DOHH2 (cell line): ENCODE results near the gene SLC38A5.

Source experiments
- H3F3A ChIP-seq: fragments of 200-600 bp; sonication (generic), shearing (Covaris generic); 2 replicates; pipeline ENCODE4 v1.6.0; 2016; ENCODE audit warnings: antibody characterized with exemption, mild to moderate bottlenecking; ENCODE audit not compliant: control insufficient read depth, insufficient read depth
- H3K27ac ChIP-seq: fragments of 200-600 bp; sonication (generic); 2 replicates; pipeline ENCODE4 v1.5.1; 2014; ENCODE audit warnings: low read depth, mild to moderate bottlenecking, low read length, moderate library complexity
- H3K27me3 ChIP-seq: fragments of 200-600 bp; sonication (generic); 2 replicates; pipeline ENCODE4 v1.6.1; 2014; ENCODE audit warnings: mild to moderate bottlenecking, low read length, mixed read lengths; ENCODE audit not compliant: control insufficient read depth
- H3K36me3 ChIP-seq: fragments of 200-600 bp; sonication (generic); 2 replicates; pipeline ENCODE4 v1.6.1; 2014; ENCODE audit warnings: mild to moderate bottlenecking, low read length, moderate library complexity, mixed read lengths; ENCODE audit not compliant: control insufficient read depth
- H3K4me1 ChIP-seq: fragments of 200-600 bp; sonication (generic); 2 replicates; pipeline ENCODE4 v1.6.1; 2014; ENCODE audit warnings: mild to moderate bottlenecking, low read length, mixed read lengths; ENCODE audit not compliant: control insufficient read depth
- H3K4me2 ChIP-seq: fragments of 200-600 bp; sonication (generic); 2 replicates; pipeline ENCODE4 v1.6.0; 2014; ENCODE audit warnings: mild to moderate bottlenecking, low read length, moderate library complexity
- H3K4me3 ChIP-seq: fragments of 200-600 bp; sonication (generic); 2 replicates; pipeline ENCODE4 v1.5.1; 2014; ENCODE audit warnings: mild to moderate bottlenecking, low read length, mixed read lengths
- H3K79me2 ChIP-seq: fragments of 200-600 bp; sonication (generic); 2 replicates; pipeline ENCODE4 v1.6.1; 2014; ENCODE audit warnings: mild to moderate bottlenecking, low read length, mixed read lengths; ENCODE audit not compliant: control insufficient read depth
- H3K9me2 ChIP-seq: fragments of 200-600 bp; sonication (generic); replicated peaks from 2 replicates; pipeline ENCODE4 v1.6.1; 2014; ENCODE audit warnings: mild to moderate bottlenecking, low read length, mixed read lengths; ENCODE audit not compliant: control insufficient read depth
- H3K9me3 ChIP-seq: fragments of 200-600 bp; sonication (generic); 2 replicates; pipeline ENCODE4 v1.6.1; 2014; ENCODE audit warnings: antibody characterized with exemption, low read length, mixed read lengths; ENCODE audit not compliant: control insufficient read depth, insufficient read depth
- H4K20me1 ChIP-seq: fragments of 200-600 bp; sonication (generic); 2 replicates; pipeline ENCODE4 v1.6.0; 2014; ENCODE audit warnings: low read depth, mild to moderate bottlenecking, antibody characterized with exemption, low read length, moderate library complexity; ENCODE audit not compliant: control insufficient read depth, insufficient read depth
- CTCF ChIP-seq: fragments of 200-600 bp; sonication (generic); IDR thresholded peaks from one replicate; pipeline ENCODE4 v1.5.1; 2014; ENCODE audit warnings: antibody characterized with exemption, mild to moderate bottlenecking, low read depth, low read length; ENCODE audit not compliant: poor library complexity, severe bottlenecking
- EZH2phosphoT487 ChIP-seq: fragments of 200-600 bp; sonication (generic); IDR thresholded peaks from 2 replicates; pipeline ENCODE4 v1.6.1; 2017; ENCODE audit warnings: borderline replicate concordance, mild to moderate bottlenecking, antibody characterized with exemption, low read length, moderate library complexity, mixed read lengths

SLC38A5 gene

GRCh38 chrX:48509619-48510018 is 39.6 kb upstream of the SLC38A5 start:
- H3K9me3 ChIP-seq = no peaks in the 10 kb centered on the region
- H3K79me2 ChIP-seq = no peaks in the 10 kb centered on the region
- H3K27me3 ChIP-seq = 0 out of 2 replicates have a peak, but pooled peaks cover 4% of the 10 kb centered on the region
- H3K27ac ChIP-seq = no peak overlapping the region
- no peaks in the 10 kb centered on the region for H3K9me2 ChIP-seq
- peak overlapping the region; percentile 89 for H3K4me3 ChIP-seq
- no peaks in the 10 kb centered on the region for H3F3A ChIP-seq
- H3K4me2 ChIP-seq = peak overlapping the region; percentile 80
- H3K36me3 ChIP-seq = no peaks in the 10 kb centered on the region
- H3K4me1 ChIP-seq = peaks cover 20% of the 10 kb centered on the region
- no peak for TF ChIP-seq EZH2phosphoT487
- TF ChIP-seq CTCF = no peak
- no peaks in the 10 kb centered on the region for H4K20me1 ChIP-seq

GRCh38 chrX:48509245-48509590 is 39.2 kb upstream of the SLC38A5 start:
- H3K27me3 ChIP-seq = 0 out of 2 replicates have a peak, but pooled peaks cover 4% of the 10 kb centered on the region
- H4K20me1 ChIP-seq = no peaks in the 10 kb centered on the region
- H3F3A ChIP-seq = no peaks in the 10 kb centered on the region
- 0 out of 2 replicates have a peak overlapping the region, but pooled peaks have one; percentile 82 for H3K27ac ChIP-seq
- H3K79me2 ChIP-seq = no peaks in the 10 kb centered on the region
- H3K4me2 ChIP-seq = peak overlapping the region; percentile 80
- peaks cover 16% of the 10 kb centered on the region for H3K4me1 ChIP-seq
- H3K4me3 ChIP-seq = peak overlapping the region; percentile 89
- no peaks in the 10 kb centered on the region for H3K9me2 ChIP-seq
- H3K36me3 ChIP-seq = no peaks in the 10 kb centered on the region
- H3K9me3 ChIP-seq = no peaks in the 10 kb centered on the region
- TF ChIP-seq CTCF (no peak), EZH2phosphoT487 (no peak)

GRCh38 chrX:48508400-48509244 is 38.6 kb upstream of the SLC38A5 start, which contains the start of gene PORCN:
TSS of gene PORCN (plus strand) at chrX:48508992. CDS start at chrX:48509821, 829 bp downstream.
- Histone ChIP-seq H3K9me2 (no peaks in the 10 kb centered on the region), H3F3A (no peaks in the 10 kb centered on the region), H3K79me2 (no peaks in the 10 kb centered on the region), H3K4me2 (peak within 1 kb of the TSS; percentile 80), H3K27ac (peak within 1 kb of the TSS; percentile 82), H3K4me1 (peaks cover 12% of the 10 kb centered on the region), H3K9me3 (no peaks in the 10 kb centered on the region), H4K20me1 (no peaks in the 10 kb centered on the region), H3K36me3 (no peaks in the 10 kb centered on the region), H3K27me3 (peaks cover 8% of the 10 kb centered on the region; the same call in 1 of the 2 replicates), H3K4me3 (peak within 1 kb of the TSS; percentile 89)
- TF ChIP-seq CTCF (no peak), EZH2phosphoT487 (no peak)
